ENCODE results near the gene ROS1. TPM values are rescaled to one million over a fixed set of nuclear protein-coding genes. Genes with fewer than 3 reads are reported as not detected.

Gene ROS1
- total and polyA plus RNA-seq, 2 donors (not counting 3 experiments of a cell fraction or from before 2014, with no cell fraction given) = not detected

- H3K27me3 ChIP-seq (ENCODE audit: control insufficient read depth in 2 of 2, insufficient read depth in 2 of 2, low read length in 2 of 2) = no peaks in the 10 kb centered on the region
- H3K4me2 ChIP-seq (ENCODE audit: insufficient read depth, low read length) = no peak overlapping the region
- DNase-seq (ENCODE audit: low read depth, low spot score) (no peak), FAIRE-seq (no peak)
- H4K20me1 ChIP-seq (replicated peaks; ENCODE audit: control insufficient read depth, extremely low read depth, insufficient read depth, low read length) = no peaks in the 10 kb centered on the region
- H3K9ac ChIP-seq (replicated peaks; ENCODE audit: extremely low read depth, insufficient read depth, low read length) = no peak overlapping the region
- no peaks in the 10 kb centered on the region for H3K36me3 ChIP-seq (ENCODE audit: control insufficient read depth in 2 of 2, extremely low read depth in 1 of 2, insufficient read depth in 2 of 2, low read length in 2 of 2)
- BruUV-seq (replicated peaks) = no TSS peak
- intact Hi-C loops (cut with micrococcal nuclease) (no loop called here), dilution Hi-C loops (cut with MboI; ENCODE audit: extremely low pct_ligation_motif_present, low sequenced_read_pairs) (no loop called here)
- ChIA-PET POLR2A (no interaction called here), CTCF (interaction anchor here (1.0 to 1.3 kb wide), 2 partner anchors 24 to 82 kb away, joined by 3 to 5 read pairs; no protein-coding TSS in a partner anchor)
- H2AFZ ChIP-seq (ENCODE audit: low read depth, low read length) = no peak overlapping the region
- no peaks in the 10 kb centered on the region for H3K4me1 ChIP-seq (ENCODE audit: control insufficient read depth, extremely low read depth, insufficient read depth, low read length)
- H3K27ac ChIP-seq (ENCODE audit: insufficient read depth, low read depth, low read length) = no peak overlapping the region
- H3K9me3 ChIP-seq (replicated peaks; ENCODE audit: control insufficient read depth, insufficient read depth, low read length) = no peaks in the 10 kb centered on the region
- H3K9me1 ChIP-seq (replicated peaks; ENCODE audit: control insufficient read depth, extremely low read depth, insufficient read depth, low read length) = no peaks in the 10 kb centered on the region
- H3K79me2 ChIP-seq (ENCODE audit: control insufficient read depth, insufficient read depth, low read length) = no peaks in the 10 kb centered on the region
- no peak overlapping the region for H3K4me3 ChIP-seq (replicated peaks in 1 of 3; ENCODE audit: insufficient read depth in 1 of 3, low read depth in 1 of 3, low read length in 3 of 3)
- TF ChIP-seq MAX (IDR thresholded peaks at IDR 0.05; ENCODE audit: insufficient read depth, insufficient read length) (no peak), MYC (IDR thresholded peaks at IDR 0.05; ENCODE audit: low read depth, low read length) (no peak), EZH2 (IDR thresholded peaks at IDR 0.05; ENCODE audit: borderline replicate concordance, low read depth, low read length, severe bottlenecking) (no peak), GATA2 (IDR thresholded peaks at IDR 0.05; ENCODE audit: insufficient read depth, insufficient read length, low read depth, low read length) (no peak), JUN (IDR thresholded peaks at IDR 0.05; ENCODE audit: borderline replicate concordance, insufficient read depth, insufficient read length, low read depth) (no peak)
Observed at GRCh38 chr6:117473401-117473800, 47.7 kb upstream of the ROS1 start.

GRCh38 chr6:117472667-117473066 lies 46.9 kb upstream of the ROS1 start:
- no peak overlapping the region for H3K9ac ChIP-seq (replicated peaks; ENCODE audit: extremely low read depth, insufficient read depth, low read length)
- H3K4me3 ChIP-seq (replicated peaks in 1 of 3; ENCODE audit: insufficient read depth in 1 of 3, low read depth in 1 of 3, low read length in 3 of 3) = no peak overlapping the region
- ChIA-PET CTCF (interaction anchor here (1.0 kb wide), 1 partner anchor 23 kb away, joined by 5 read pairs; no protein-coding TSS in a partner anchor), POLR2A (no interaction called here)
- no peak overlapping the region for H3K27ac ChIP-seq (ENCODE audit: insufficient read depth, low read depth, low read length)
- dilution Hi-C loops (cut with MboI; ENCODE audit: extremely low pct_ligation_motif_present, low sequenced_read_pairs) = no loop called here
- H3K79me2 ChIP-seq (ENCODE audit: control insufficient read depth, insufficient read depth, low read length) = no peaks in the 10 kb centered on the region
- H3K9me1 ChIP-seq (replicated peaks; ENCODE audit: control insufficient read depth, extremely low read depth, insufficient read depth, low read length) = no peaks in the 10 kb centered on the region
- BruUV-seq (replicated peaks) = no TSS peak
- no peak overlapping the region for H3K4me2 ChIP-seq (ENCODE audit: insufficient read depth, low read length)
- DNase-seq (ENCODE audit: low read depth, low spot score) (no peak), FAIRE-seq (no peak)
- intact Hi-C loops (cut with micrococcal nuclease) = no loop called here
- H4K20me1 ChIP-seq (replicated peaks; ENCODE audit: control insufficient read depth, extremely low read depth, insufficient read depth, low read length) = no peaks in the 10 kb centered on the region
- TF ChIP-seq MYC (IDR thresholded peaks at IDR 0.05; ENCODE audit: low read depth, low read length) (no peak), CTCF (IDR thresholded peaks at IDR 0.05; ENCODE audit: extremely low read depth in 1 of 2, insufficient read depth in 1 of 2, low read depth in 1 of 2, low read length in 2 of 2) (no peak), GATA2 (IDR thresholded peaks at IDR 0.05; ENCODE audit: insufficient read depth, insufficient read length, low read depth, low read length) (no peak), MAX (IDR thresholded peaks at IDR 0.05; ENCODE audit: insufficient read depth, insufficient read length) (no peak), POLR2A (IDR thresholded peaks at IDR 0.05; ENCODE audit: low read depth, low read length) (no peak), JUN (IDR thresholded peaks at IDR 0.05; ENCODE audit: borderline replicate concordance, insufficient read depth, insufficient read length, low read depth) (no peak), POLR2AphosphoS5 (IDR thresholded peaks at IDR 0.05; ENCODE audit: insufficient read depth, low read depth, low read length) (no peak), FOS (IDR thresholded peaks at IDR 0.05; ENCODE audit: borderline replicate concordance, insufficient read depth, low read length) (no peak), EZH2 (IDR thresholded peaks at IDR 0.05; ENCODE audit: borderline replicate concordance, low read depth, low read length, severe bottlenecking) (no peak)
- H3K27me3 ChIP-seq (ENCODE audit: control insufficient read depth in 2 of 2, insufficient read depth in 2 of 2, low read length in 2 of 2) = no peaks in the 10 kb centered on the region
- no peaks in the 10 kb centered on the region for H3K9me3 ChIP-seq (replicated peaks; ENCODE audit: control insufficient read depth, insufficient read depth, low read length)
- no peaks in the 10 kb centered on the region for H3K36me3 ChIP-seq (ENCODE audit: control insufficient read depth in 2 of 2, extremely low read depth in 1 of 2, insufficient read depth in 2 of 2, low read length in 2 of 2)
- H2AFZ ChIP-seq (ENCODE audit: low read depth, low read length) = no peak overlapping the region
- no peaks in the 10 kb centered on the region for H3K4me1 ChIP-seq (ENCODE audit: control insufficient read depth, extremely low read depth, insufficient read depth, low read length)
